Fibroblast of villous mesenchyme (primary cell): ENCODE measurements around the gene GATD1. TPM values are rescaled to one million over a fixed set of nuclear protein-coding genes. Genes with fewer than 3 reads are reported as not detected.

Experiments used
- DNase-seq: peaks from one replicate; pipeline ENCODE4 v3.0.0-alpha.2; 2010; ENCODE audit warnings: low read depth
- H3K4me3 ChIP-seq: 2 replicates; pipeline ENCODE4 v1.5.1; 2011; ENCODE audit warnings: low read depth, mild to moderate bottlenecking, low read length
- total RNA-seq: library from RNA; depleted of rRNA; stranded (reverse); fragments of >200 nt; gene quantifications from 2 replicates; pipeline ENCODE4 v1.2.3, GENCODE V29; 2012
- TF ChIP-seq, protein P1 (sequence below): IDR thresholded peaks from 2 replicates; pipeline ENCODE4 v1.5.1; 2012; ENCODE audit warnings: low read depth, mild to moderate bottlenecking, low read length; ENCODE audit not compliant: insufficient read depth

The GATD1 gene
- total RNA-seq, 1 donor = 26.3 TPM

- TF ChIP-seq, protein P1, sequence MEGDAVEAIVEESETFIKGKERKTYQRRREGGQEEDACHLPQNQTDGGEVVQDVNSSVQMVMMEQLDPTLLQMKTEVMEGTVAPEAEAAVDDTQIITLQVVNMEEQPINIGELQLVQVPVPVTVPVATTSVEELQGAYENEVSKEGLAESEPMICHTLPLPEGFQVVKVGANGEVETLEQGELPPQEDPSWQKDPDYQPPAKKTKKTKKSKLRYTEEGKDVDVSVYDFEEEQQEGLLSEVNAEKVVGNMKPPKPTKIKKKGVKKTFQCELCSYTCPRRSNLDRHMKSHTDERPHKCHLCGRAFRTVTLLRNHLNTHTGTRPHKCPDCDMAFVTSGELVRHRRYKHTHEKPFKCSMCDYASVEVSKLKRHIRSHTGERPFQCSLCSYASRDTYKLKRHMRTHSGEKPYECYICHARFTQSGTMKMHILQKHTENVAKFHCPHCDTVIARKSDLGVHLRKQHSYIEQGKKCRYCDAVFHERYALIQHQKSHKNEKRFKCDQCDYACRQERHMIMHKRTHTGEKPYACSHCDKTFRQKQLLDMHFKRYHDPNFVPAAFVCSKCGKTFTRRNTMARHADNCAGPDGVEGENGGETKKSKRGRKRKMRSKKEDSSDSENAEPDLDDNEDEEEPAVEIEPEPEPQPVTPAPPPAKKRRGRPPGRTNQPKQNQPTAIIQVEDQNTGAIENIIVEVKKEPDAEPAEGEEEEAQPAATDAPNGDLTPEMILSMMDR = no peak
- peak; percentile 53 for DNase-seq
- peak within 1 kb of the TSS; percentile 70 for H3K4me3 ChIP-seq
Observed at GRCh38 chr11:818396-819128, 41.3 kb upstream of the GATD1 start, which contains the start of gene PNPLA2. TSS of gene PNPLA2 (plus strand) at chr11:818914. CDS start at chr11:819719, 805 bp downstream.

DNA sequence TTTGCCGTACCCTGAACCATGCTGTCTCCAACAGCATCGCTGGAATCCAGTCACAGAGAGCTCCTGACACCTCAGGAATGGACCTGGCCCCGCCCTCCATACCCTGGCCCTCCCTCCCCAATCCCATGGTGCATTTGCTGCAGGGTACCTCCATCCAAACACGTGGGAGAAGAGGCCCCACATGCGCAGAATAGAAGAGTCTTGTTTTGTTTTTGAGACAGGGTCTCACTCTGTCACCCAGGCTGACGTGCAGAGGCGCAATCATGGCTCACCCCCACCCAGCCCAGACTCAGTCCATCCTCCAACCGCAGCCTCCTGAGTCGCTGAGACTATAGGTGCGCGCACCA, 39.1 kb upstream of the GATD1 start:
- H3K4me3 ChIP-seq = no peak overlapping the region
- no peak for DNase-seq
- TF ChIP-seq, protein P1 = no peak

GRCh38 chr11:815675-816432, 38.6 kb upstream of the GATD1 start:
- no peak overlapping the region for H3K4me3 ChIP-seq
- DNase-seq = no peak
- TF ChIP-seq, protein P1 = no peak

- DNase-seq = no peak
- no peak overlapping the region for H3K4me3 ChIP-seq
- TF ChIP-seq, protein P1 = no peak
Observed at GRCh38 chr11:813456-814096, 36.3 kb upstream of the GATD1 start.

- H3K4me3 ChIP-seq = no peak overlapping the region
- TF ChIP-seq, protein P1 = no peak
- DNase-seq = no peak
Observed at GRCh38 chr11:813072-813455, 35.8 kb upstream of the GATD1 start.

- TF ChIP-seq, protein P1 = no peak
- DNase-seq = no peak
- H3K4me3 ChIP-seq = no peak overlapping the region
Observed at GRCh38 chr11:812390-812789, 35.1 kb upstream of the GATD1 start.
